AG04449 (cell line): Measurements from ENCODE around the gene DPH6.

Experiments
- CTCF ChIA-PET: fragments of 350-600 bp; formaldehyde crosslinking; extraction: SDS; loops from one replicate; lab custom pipeline; 2021; ENCODE audit warnings: antibody characterized with exemption; lab: Yijun Ruan, JAX
- POLR2A ChIA-PET: fragments of 400-600, 350-600 bp; formaldehyde crosslinking; extraction: SDS; loops from one replicate; lab custom pipeline; 2020; ENCODE audit warnings: antibody characterized with exemption, inconsistent platforms; lab: Yijun Ruan, JAX
- DNase-seq: peaks from one replicate; pipeline ENCODE4 v3.0.0-alpha.2; 2010; ENCODE audit warnings: low read depth, low spot score
- H3K4me3 ChIP-seq: 2 replicates; pipeline ENCODE4 v1.5.1; 2011; ENCODE audit warnings: low read depth, mild to moderate bottlenecking, control low read depth, low read length
- TF ChIP-seq, protein P1 (sequence below): IDR thresholded peaks from one replicate; pipeline ENCODE4 v1.5.1; 2011; ENCODE audit warnings: mild to moderate bottlenecking, moderate library complexity, low read length, control low read depth, inconsistent platforms; ENCODE audit not compliant: insufficient read depth; ENCODE audit errors: missing control alignments

Gene DPH6

DNA sequence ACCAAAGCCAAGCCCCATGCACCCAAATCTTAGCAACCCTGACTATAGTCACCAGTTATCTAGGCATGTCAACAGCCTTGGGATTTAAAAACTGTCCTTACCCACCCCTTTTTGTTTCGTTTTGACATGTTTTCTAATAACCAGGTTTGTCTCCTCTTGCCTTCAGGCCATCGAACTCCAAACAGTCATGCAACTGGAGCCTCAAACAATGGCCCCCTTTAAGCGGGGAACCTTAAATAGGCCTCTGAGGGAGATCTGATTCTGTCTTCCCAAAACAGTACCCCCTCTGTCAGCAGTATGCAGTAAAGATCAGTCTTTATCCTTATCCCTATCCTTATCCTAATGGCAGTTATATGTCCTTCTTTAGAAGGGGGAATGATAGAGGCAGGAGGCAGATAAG, 105.7 kb downstream of the DPH6 start:
- CTCF ChIA-PET: interaction anchor here (0.9 to 8.0 kb wide), 4 partner anchors 12 to 151 kb away, joined by 4 to 313 read pairs (median 38); no protein-coding TSS in a partner anchor

DNA sequence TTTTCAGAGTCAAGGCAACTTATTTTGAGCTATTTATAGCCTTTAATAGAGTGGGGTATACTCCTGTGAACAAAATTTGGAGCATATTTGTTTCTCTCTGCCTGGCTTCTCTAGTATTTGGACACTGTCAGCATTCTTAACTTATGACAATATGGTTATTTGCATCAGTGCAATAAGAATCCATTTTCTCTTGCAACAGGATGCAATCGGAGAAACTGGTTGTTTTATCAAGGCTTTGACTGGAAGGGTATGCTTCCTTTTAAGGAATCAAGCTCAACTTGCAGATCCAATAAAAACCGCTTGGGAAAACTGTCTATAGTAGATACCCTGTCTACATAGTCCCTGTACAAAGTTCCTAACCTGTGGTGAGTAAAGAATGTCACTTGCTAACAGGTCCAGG, 106.7 kb downstream of the DPH6 start:
- DNase-seq: peak; percentile 82
- ChIA-PET CTCF (interaction anchor here (3.4 to 6.0 kb wide), 3 partner anchors 11 to 361 kb away, joined by 11 to 51 read pairs (median 25); no protein-coding TSS in a partner anchor), POLR2A (interaction anchor here (0.7 to 1.0 kb wide), 2 partner anchors 16 to 133 kb away, joined by 3 to 6 read pairs; no protein-coding TSS in a partner anchor)
- TF ChIP-seq, protein P1, sequence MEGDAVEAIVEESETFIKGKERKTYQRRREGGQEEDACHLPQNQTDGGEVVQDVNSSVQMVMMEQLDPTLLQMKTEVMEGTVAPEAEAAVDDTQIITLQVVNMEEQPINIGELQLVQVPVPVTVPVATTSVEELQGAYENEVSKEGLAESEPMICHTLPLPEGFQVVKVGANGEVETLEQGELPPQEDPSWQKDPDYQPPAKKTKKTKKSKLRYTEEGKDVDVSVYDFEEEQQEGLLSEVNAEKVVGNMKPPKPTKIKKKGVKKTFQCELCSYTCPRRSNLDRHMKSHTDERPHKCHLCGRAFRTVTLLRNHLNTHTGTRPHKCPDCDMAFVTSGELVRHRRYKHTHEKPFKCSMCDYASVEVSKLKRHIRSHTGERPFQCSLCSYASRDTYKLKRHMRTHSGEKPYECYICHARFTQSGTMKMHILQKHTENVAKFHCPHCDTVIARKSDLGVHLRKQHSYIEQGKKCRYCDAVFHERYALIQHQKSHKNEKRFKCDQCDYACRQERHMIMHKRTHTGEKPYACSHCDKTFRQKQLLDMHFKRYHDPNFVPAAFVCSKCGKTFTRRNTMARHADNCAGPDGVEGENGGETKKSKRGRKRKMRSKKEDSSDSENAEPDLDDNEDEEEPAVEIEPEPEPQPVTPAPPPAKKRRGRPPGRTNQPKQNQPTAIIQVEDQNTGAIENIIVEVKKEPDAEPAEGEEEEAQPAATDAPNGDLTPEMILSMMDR: no peak
- no peak overlapping the region for H3K4me3 ChIP-seq

More for the DNA sequence above, 105.7 kb downstream of the DPH6 start:
- TF ChIP-seq, protein P1: no peak
- DNase-seq: no peak
- no peak overlapping the region for H3K4me3 ChIP-seq
- POLR2A ChIA-PET: no interaction called here

DNA sequence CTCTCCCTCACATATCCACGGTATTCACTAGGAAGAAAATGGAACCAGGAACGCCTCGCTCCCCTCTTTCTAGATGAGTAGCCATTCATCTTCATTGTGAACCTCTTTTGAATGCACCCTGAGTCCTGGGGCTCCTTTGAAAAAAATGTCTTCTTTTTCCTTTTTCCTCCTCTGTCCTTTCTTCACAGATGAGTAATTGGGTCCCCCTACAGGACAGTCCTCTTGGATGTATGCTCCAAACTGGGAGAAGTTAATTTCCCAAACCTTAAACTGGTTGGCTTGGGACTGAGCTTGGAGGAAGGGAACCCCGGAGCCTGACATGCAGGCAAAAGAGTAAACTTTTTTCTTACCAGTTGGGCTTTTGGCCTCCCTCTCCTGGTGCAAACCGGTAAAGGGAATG, 108.8 kb downstream of the DPH6 start:
- H3K4me3 ChIP-seq: no peak overlapping the region
- POLR2A ChIA-PET: no interaction called here
- TF ChIP-seq, protein P1: no peak
- DNase-seq: no peak
- CTCF ChIA-PET: interaction anchor here (1.5 to 6.0 kb wide), 6 partner anchors 8 to 359 kb away, joined by 3 to 51 read pairs (median 22); no protein-coding TSS in a partner anchor

DNA sequence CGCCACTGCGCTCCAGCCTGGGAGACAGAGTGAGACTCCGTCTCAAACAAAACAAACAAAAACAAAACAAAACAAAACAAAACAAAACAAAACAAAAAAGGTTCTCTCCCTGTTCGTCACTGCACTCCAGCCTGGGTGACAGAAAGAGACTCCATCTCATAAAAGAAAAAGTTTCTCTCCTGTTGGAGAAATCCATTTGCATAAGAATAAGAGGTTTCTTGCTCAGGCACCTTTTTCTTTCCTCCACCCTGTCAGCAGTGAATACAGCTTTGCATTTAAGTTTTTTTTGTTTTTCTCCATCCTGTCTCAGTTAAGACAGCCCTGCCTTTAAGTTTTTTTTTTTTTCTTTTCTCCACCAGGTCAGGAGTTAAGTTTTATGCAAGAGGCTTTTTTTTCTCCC, 109.5 kb downstream of the DPH6 start:
- ChIA-PET CTCF (interaction anchor here (1.5 to 6.0 kb wide), 6 partner anchors 8 to 358 kb away, joined by 3 to 51 read pairs (median 22); no protein-coding TSS in a partner anchor), POLR2A (no interaction called here)
- TF ChIP-seq, protein P1: no peak
- no peak for DNase-seq
- no peak overlapping the region for H3K4me3 ChIP-seq

DNA sequence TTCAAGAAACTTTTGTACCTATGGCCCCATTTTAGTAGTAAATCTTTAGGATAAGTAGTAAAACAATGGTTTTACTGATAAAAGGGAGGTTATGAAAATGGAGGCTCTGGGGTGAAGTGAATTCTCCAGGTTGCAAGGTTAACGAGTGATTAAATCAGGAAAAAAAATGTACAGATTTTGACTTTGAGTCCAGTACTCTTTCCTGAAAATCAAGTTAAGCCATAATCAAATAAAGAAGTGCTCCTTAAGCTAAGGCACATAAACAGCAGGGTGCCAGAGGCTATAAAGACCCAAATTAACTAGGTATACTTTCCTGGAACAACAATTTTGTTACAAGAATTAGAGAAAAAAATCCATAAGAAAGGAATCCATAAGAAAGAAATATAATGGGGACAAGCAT, 114.7 kb downstream of the DPH6 start:
- DNase-seq: no peak
- H3K4me3 ChIP-seq: no peak overlapping the region
- TF ChIP-seq, protein P1: no peak
- POLR2A ChIA-PET: no interaction called here
- CTCF ChIA-PET: interaction anchor here (0.9 to 6.6 kb wide), 3 partner anchors 10 to 142 kb away, joined by 3 to 55 read pairs (median 18); no protein-coding TSS in a partner anchor

DNA sequence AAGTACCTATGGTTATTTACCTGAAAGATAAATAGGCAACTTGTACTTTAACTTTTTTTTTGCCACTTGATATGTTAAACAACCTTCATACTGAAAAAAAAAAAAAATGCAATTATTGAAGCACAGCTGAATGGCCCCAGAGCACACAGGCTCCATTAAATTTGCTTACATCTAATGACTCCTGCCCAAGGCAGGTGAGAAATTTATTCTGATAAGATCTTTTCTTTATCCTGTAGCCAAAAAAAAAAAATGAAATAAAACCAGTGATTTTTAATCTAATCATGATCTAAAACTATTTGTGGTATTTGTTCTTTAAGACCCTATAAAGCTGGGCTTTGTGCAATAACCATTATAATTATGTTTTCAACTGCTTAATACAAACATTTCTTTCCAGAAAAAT, 115.7 kb downstream of the DPH6 start:
- TF ChIP-seq, protein P1: no peak
- CTCF ChIA-PET: interaction anchor here (0.6 to 6.6 kb wide), 4 partner anchors 8 to 197 kb away, joined by 6 to 55 read pairs (median 22); no protein-coding TSS in a partner anchor
- no peak overlapping the region for H3K4me3 ChIP-seq
- DNase-seq: no peak
- POLR2A ChIA-PET: no interaction called here
